Measurements from ENCODE around the gene PRPF31. TPM values are rescaled to one million over a fixed set of nuclear protein-coding genes. Genes with fewer than 3 reads are reported as not detected.

Gene PRPF31
- total and polyA plus RNA-seq, 2 of the 13 experiments (the other 11 are each of a cell fraction or from before 2014, with no cell fraction given): 23.8 to 63.8 TPM

- TF ChIP-seq, protein P1, sequence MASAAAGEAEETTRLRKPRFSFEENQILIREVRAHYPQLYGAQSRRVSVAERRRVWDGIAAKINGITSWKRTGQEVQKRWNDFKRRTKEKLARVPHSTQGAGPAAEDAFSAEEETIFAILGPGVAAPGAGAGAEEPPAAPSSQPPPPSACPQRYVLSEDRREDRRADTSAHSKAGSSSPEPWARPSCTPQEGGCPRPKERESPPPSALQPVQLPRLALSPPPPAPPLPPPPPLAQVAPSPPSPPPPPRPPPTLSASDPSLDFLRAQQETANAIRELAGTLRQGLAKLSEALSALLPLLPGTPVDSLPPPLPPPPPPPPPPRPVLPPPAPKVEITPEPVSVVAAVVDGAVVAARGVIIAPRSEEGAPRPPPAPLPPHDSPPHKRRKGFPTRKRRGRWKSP (CRISPR knock-in tag; IDR thresholded peaks at IDR 0.05): peak; percentile 83
- TF ChIP-seq, protein P2, sequence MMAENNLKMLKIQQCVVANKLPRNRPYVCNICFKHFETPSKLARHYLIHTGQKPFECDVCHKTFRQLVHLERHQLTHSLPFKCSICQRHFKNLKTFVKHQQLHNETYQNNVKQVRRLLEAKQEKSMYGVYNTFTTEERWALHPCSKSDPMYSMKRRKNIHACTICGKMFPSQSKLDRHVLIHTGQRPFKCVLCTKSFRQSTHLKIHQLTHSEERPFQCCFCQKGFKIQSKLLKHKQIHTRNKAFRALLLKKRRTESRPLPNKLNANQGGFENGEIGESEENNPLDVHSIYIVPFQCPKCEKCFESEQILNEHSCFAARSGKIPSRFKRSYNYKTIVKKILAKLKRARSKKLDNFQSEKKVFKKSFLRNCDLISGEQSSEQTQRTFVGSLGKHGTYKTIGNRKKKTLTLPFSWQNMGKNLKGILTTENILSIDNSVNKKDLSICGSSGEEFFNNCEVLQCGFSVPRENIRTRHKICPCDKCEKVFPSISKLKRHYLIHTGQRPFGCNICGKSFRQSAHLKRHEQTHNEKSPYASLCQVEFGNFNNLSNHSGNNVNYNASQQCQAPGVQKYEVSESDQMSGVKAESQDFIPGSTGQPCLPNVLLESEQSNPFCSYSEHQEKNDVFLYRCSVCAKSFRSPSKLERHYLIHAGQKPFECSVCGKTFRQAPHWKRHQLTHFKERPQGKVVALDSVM (CRISPR knock-in tag; IDR thresholded peaks at IDR 0.05): peak; percentile 96
- peak; percentile 73; the same call in 1 of the 2 replicates for TF ChIP-seq ZNF678 (CRISPR knock-in tag; IDR thresholded peaks at IDR 0.05)
- TF ChIP-seq ZNF563 (CRISPR knock-in tag; IDR thresholded peaks at IDR 0.05): peak; percentile 96
- peak; percentile 59; the same call in 1 of the 2 replicates for TF ChIP-seq TMF1 (CRISPR knock-in tag; IDR thresholded peaks at IDR 0.05; ENCODE audit: low read depth)
- TF ChIP-seq MXD4 (CRISPR knock-in tag; IDR thresholded peaks at IDR 0.05): peak; percentile 52; the same call in 1 of the 2 replicates
- TF ChIP-seq, protein P3, sequence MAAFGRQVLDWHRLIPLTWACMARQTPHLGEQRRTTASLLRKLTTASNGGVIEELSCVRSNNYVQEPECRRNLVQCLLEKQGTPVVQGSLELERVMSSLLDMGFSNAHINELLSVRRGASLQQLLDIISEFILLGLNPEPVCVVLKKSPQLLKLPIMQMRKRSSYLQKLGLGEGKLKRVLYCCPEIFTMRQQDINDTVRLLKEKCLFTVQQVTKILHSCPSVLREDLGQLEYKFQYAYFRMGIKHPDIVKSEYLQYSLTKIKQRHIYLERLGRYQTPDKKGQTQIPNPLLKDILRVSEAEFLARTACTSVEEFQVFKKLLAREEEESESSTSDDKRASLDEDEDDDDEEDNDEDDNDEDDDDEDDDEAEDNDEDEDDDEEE (CRISPR knock-in tag; IDR thresholded peaks at IDR 0.05): peak; percentile 74; the same call in 1 of the 2 replicates
- TF ChIP-seq ZNF274 (CRISPR knock-in tag; IDR thresholded peaks at IDR 0.05): peak; percentile 85; the same call in 1 of the 2 replicates
- TF ChIP-seq ZNF468 (CRISPR knock-in tag; IDR thresholded peaks at IDR 0.05): peak; percentile 81; the same call in 1 of the 2 replicates
- peak; percentile 94 for TF ChIP-seq ZBTB43 (CRISPR knock-in tag; conservative IDR thresholded peaks at IDR 0.05)
- peak; percentile 71; the same call in 1 of the 2 replicates for TF ChIP-seq FLYWCH1 (CRISPR knock-in tag; IDR thresholded peaks at IDR 0.05)
- 0 out of 2 replicates have a peak, but pooled peaks have one; percentile 24 for TF ChIP-seq CBFB (CRISPR knock-in tag; IDR thresholded peaks at IDR 0.05)
- peak; percentile 52; the same call in 1 of the 2 replicates for TF ChIP-seq ZNF333 (CRISPR knock-in tag; IDR thresholded peaks at IDR 0.05; ENCODE audit: borderline replicate concordance)
- 0 out of 2 replicates have a peak, but pooled peaks have one; percentile 64 for TF ChIP-seq FOXM1 (CRISPR knock-in tag; IDR thresholded peaks at IDR 0.05)
- TF ChIP-seq MEIS2 (CRISPR knock-in tag; IDR thresholded peaks at IDR 0.05): peak; percentile 62; the same call in 1 of the 2 replicates
- TF ChIP-seq HINFP (CRISPR knock-in tag; IDR thresholded peaks at IDR 0.05; ENCODE audit: low read depth): peak; percentile 51; the same call in 1 of the 2 replicates
- peak; percentile 68 for TF ChIP-seq MYC (CRISPR knock-in tag; IDR thresholded peaks at IDR 0.05; ENCODE audit: borderline replicate concordance)
- TF ChIP-seq KLF15 (CRISPR knock-in tag; IDR thresholded peaks at IDR 0.05; ENCODE audit: borderline replicate concordance): peak; percentile 92; the same call in 1 of the 2 replicates
- peak; percentile 32; the same call in 1 of the 2 replicates for TF ChIP-seq PHF20 (CRISPR knock-in tag; IDR thresholded peaks at IDR 0.05)
- TF ChIP-seq ZNF232 (CRISPR knock-in tag; IDR thresholded peaks at IDR 0.05; ENCODE audit: borderline replicate concordance): peak; percentile 78
- peak; percentile 71 for TF ChIP-seq SALL1 (CRISPR knock-in tag; IDR thresholded peaks at IDR 0.05)
- peak; percentile 78; the same call in 1 of the 2 replicates for TF ChIP-seq ZNF547 (CRISPR knock-in tag; IDR thresholded peaks at IDR 0.05)
Measured at GRCh38 chr19:54095859-54096616, 19.5 kb upstream of the PRPF31 start (continued).
